GM18861 (cell line): ENCODE results near the gene LARP6.

Experiments
- ATAC-seq: cut with Tn5 transposase; IDR thresholded peaks from one replicate; pipeline ENCODE4 v1.9.1; 2021; ENCODE audit not compliant: unreplicated experiment

The LARP6 gene

GRCh38 chr15:70796516-70797310 lies 57.2 kb downstream of the LARP6 start:
- no peak for ATAC-seq

DNA sequence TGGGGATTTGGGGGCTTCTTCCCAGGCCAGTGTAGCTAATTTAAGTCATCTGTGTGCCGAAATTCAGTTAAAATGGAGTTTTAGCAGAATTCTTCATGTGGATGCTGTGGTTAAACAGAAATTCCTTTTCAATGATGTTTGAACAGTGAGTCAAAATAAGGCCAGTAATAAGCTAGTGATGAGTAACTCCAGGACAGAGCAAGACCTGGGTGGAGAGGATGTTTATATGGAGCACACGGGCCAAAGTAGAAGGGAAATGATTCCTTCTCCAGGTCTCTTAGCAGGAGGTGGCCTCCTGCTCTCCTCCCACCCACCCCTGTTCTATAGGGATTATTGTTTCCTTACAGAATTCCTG lies 58.7 kb downstream of the LARP6 start:
- ATAC-seq, result no peak

- no peak for ATAC-seq
Observed at GRCh38 chr15:70794596-70795310, 59.2 kb downstream of the LARP6 start.

DNA sequence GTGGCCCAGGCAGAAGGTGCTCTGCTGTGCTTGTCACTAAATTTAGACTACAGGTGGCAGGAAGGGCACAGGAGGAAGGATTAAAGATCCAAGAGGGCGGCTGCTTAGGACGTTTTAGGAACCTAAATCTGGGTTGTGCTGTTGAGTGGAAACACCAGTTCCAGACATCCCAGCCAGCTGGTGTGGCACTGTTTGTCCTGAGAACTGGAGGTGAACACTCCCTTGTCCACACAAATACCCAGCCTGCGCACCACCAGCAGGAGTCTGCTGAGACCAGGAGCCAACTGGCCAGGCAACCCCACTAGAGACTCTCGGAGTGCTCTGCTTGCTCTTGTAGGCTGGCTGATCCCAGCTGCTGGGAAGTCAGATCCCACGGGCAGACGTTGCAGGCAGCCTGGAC lies 60.3 kb downstream of the LARP6 start:
- no peak for ATAC-seq

- ATAC-seq, result no peak
Observed at GRCh38 chr15:70792171-70792573, 61.8 kb downstream of the LARP6 start.

DNA sequence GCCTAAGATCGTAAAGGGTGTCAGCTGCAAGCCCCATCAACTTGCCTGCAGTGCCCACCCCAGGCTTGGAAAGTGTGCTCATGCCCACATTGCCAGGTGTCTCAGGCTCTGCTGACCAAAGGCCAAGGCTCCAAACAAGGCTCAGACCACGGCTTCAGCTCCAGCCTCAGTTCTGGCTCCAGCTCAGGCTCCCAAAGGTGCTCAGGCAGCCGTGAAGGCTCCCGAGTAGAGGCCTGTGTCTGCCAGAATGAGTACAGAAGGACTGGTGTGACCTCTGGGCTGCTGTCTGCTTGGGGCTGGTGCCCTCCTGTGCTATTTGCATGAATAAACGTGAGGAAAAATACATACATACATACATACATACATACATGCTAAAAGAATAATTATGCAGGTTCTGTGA lies 62.7 kb downstream of the LARP6 start:
- ATAC-seq, result no peak

DNA sequence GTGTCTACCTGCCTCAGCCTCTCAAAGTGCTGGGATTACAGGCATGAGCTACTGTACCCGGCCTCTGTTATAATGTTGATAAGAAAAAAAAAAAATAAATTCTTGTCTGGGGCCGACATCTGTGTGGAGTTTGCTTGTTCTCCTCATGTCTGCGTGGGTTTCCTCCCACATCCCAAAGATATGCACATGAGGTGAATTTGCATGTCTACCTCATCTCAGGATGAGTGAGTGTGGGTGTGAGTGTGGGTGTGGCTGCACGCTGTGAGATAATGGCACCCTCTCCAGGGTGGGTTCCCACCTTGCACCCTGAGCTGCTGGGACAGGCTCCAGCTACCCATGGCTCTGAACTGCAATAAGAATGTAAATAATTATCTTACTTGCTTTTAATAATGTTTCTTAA lies 64.7 kb downstream of the LARP6 start:
- ATAC-seq, result no peak

- ATAC-seq, result no peak
Observed at GRCh38 chr15:70788114-70789049, 65.6 kb downstream of the LARP6 start.

DNA sequence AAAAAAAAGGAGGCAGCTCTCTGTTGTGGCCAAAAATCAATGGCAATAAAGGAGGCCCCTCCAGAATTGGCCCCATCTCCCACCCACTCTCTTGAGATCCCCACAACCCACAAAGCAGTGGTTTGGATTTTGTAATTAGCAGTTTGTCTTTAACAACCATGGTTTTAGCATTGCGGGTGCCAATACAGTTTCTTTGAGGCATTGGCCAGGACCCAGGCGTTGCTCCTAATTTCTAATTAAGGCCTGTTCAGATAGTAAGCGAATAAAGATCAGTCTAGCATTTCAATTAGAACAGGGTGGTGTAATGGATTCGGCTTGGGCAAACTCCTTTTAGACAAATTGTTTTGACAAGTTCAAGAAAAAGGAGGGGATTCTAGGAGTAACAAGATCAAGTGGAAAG lies 67.0 kb downstream of the LARP6 start:
- no peak for ATAC-seq

DNA sequence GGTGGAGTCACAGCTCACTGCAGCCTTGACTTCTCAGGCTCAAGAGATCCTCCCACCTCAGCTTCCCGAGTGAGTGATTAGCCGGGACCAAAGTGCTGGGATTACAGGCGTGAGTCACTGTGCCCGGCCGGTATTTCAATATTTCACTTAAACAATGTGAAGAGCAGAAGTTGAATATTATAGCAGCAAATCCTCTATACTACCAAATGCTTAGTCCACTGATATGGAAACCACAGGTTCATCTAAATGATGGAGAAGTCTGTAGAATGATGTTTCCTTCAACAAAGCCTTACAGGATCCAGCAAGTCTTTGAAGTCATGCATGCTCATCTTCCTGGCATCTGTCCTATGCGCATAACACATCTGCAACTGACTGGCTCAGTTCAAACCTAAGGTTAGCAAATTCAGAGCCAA lies 70.3 kb downstream of the LARP6 start:
- no peak for ATAC-seq

GRCh38 chr15:70783041-70783440 lies 70.9 kb downstream of the LARP6 start:
- no peak for ATAC-seq

- ATAC-seq, result no peak
Observed at GRCh38 chr15:70781236-70781635, 72.7 kb downstream of the LARP6 start.
